Breast epithelium (tissue), 4 donors: ENCODE measurements around the gene ESYT1. TPM values are rescaled to one million over a fixed set of nuclear protein-coding genes. Genes with fewer than 3 reads are reported as not detected.
A peak's percentile ranks its signal among the peaks of the same experiment; 100 is the strongest.
"Not testable (repeated sequence)": the region's sequence is repeated elsewhere in the genome, so short reads cannot be mapped to it uniquely, and the experiment has no call there.

Experiments
- DNase-seq, 2 donors: peaks; one replicate each; pipeline ENCODE4 v3.0.0-alpha.2; 2019; ENCODE audit warnings: low spot score in 2 of 2
- H3K27ac ChIP-seq, 2 donors: fragments of 200-600 bp; sonication (generic) in 1 of 2; one replicate each; pipeline ENCODE4 v1.5.1; 2016 to 2019; ENCODE audit warnings: mild to moderate bottlenecking in 1 of 2
- H3K27me3 ChIP-seq, 2 donors: fragments of 200-600 bp; sonication (generic) in 1 of 2; one replicate each; pipeline versions ENCODE4 v1.5.1 to v1.6.0; 2017 to 2019; ENCODE audit warnings: control low read depth in 1 of 2, mild to moderate bottlenecking in 1 of 2
- H3K36me3 ChIP-seq: fragments of 200-600 bp; one replicate; pipeline ENCODE4 v1.5.1; 2019
- H3K4me1 ChIP-seq, 2 donors: fragments of 200-600 bp; sonication (generic); one replicate each; pipeline ENCODE4 v1.5.1; 2016 to 2019; ENCODE audit warnings: control low read depth in 1 of 2
- H3K4me3 ChIP-seq, 3 donors: fragments of 200-600 bp; sonication (generic); 1 replicate in 2 of 3; 2 replicates in 1 of 3; pipeline ENCODE4 v1.5.1; 2016 to 2019; ENCODE audit warnings: mild to moderate bottlenecking in 3 of 3, moderate library complexity in 2 of 3
- H3K9me3 ChIP-seq, 2 donors: fragments of 200-600 bp; sonication (generic) in 1 of 2; one replicate each; pipeline ENCODE4 v1.5.1; 2016 to 2019; ENCODE audit warnings: control low read depth in 1 of 2
- CTCF ChIP-seq, 3 donors: fragments of 450-650 bp; IDR thresholded peaks; one replicate each; pipeline ENCODE4 v1.5.1; 2016 to 2017; ENCODE audit warnings: antibody characterized with exemption in 3 of 3, mild to moderate bottlenecking in 3 of 3, moderate library complexity in 3 of 3
- POLR2A ChIP-seq: fragments of 450-650 bp; IDR thresholded peaks from one replicate; pipeline ENCODE4 v1.6.1; 2016; ENCODE audit warnings: antibody characterized with exemption, mild to moderate bottlenecking, moderate library complexity
- POLR2AphosphoS5 ChIP-seq, 3 donors: sonication (generic); formaldehyde crosslinking; IDR thresholded peaks; one replicate each; pipeline ENCODE4 v1.6.1; 2017; ENCODE audit warnings: antibody characterized with exemption in 3 of 3
- intact Hi-C: fragments of 100-400 bp; cut with DNase I; formaldehyde crosslinking; loops from one replicate; pipeline ENCODE4 v1.15.1; 2023; ENCODE audit warnings: low total_unique reads
- total RNA-seq, 3 donors: library from RNA; depleted of rRNA; stranded (reverse); fragments of >200 nt; gene quantifications; one replicate each; pipeline ENCODE4 v1.1.0, GENCODE V29; 2016

ESYT1 gene
- total RNA-seq, 3 donors from 2014 or later = 132 to 243 (median 146) TPM

GRCh38 chr12:56107242-56107641 is 20.8 kb upstream of the ESYT1 start:
- no peaks in the 10 kb centered on the region for H3K27me3 ChIP-seq
- intact Hi-C loops = no loop called here
- H3K9me3 ChIP-seq = no peaks in the 10 kb centered on the region
- H3K4me3 ChIP-seq = no peak overlapping the region
- TF ChIP-seq POLR2AphosphoS5 (IDR thresholded peaks at IDR 0.05) (no peak), CTCF (IDR thresholded peaks at IDR 0.05) (no peak), POLR2A (no peak)
- H3K4me1 ChIP-seq = peaks cover 0 to 10% of the 10 kb centered on the region in 2 donors
- no peak overlapping the region for H3K27ac ChIP-seq
- no peak for DNase-seq
- H3K36me3 ChIP-seq = peaks cover 7% of the 10 kb centered on the region

DNA sequence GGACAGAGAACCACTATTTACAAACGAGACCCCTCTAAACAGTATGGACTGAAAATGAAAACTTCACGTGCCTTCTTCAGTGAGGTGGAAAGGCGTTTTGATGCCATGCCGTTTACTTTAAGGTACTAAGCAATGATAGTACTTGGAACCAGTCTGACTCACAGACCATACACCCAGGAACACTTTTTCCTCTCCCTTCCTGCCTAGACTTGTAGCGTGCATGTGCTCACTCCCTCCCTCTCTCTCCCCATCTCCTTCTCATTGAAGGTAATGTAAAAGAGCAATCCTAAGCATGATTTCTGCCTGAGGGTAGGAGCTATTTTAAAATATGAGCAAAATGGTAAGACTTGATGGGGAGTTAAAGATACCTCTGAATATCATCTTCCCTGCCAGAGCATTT is 17.5 kb upstream of the ESYT1 start:
- no peaks in the 10 kb centered on the region for H3K27me3 ChIP-seq
- no peak for DNase-seq
- H3K36me3 ChIP-seq = peaks cover 7% of the 10 kb centered on the region
- intact Hi-C loops = no loop called here
- H3K4me1 ChIP-seq = peaks cover 0 to 7% of the 10 kb centered on the region in 2 donors
- H3K4me3 ChIP-seq = no peak overlapping the region
- no peak for TF ChIP-seq POLR2AphosphoS5 (IDR thresholded peaks at IDR 0.05)
- TF ChIP-seq POLR2A = no peak
- no peak for TF ChIP-seq CTCF (IDR thresholded peaks at IDR 0.05)
- H3K9me3 ChIP-seq = no peaks in the 10 kb centered on the region
- H3K27ac ChIP-seq = no peak overlapping the region

- Histone ChIP-seq H3K27me3 (no peaks in the 10 kb centered on the region), H3K4me1 (no peaks in the 10 kb centered on the region), H3K27ac (no peak overlapping the region), H3K36me3 (peaks cover 7% of the 10 kb centered on the region), H3K4me3 (no peak overlapping the region), H3K9me3 (no peaks in the 10 kb centered on the region)
- no peak for DNase-seq
- TF ChIP-seq POLR2AphosphoS5 (IDR thresholded peaks at IDR 0.05) = no peak
- TF ChIP-seq CTCF (IDR thresholded peaks at IDR 0.05) = no peak
- TF ChIP-seq POLR2A = no peak
- intact Hi-C loops = no loop called here
Measured at GRCh38 chr12:56114084-56114483, 14.0 kb upstream of the ESYT1 start.

GRCh38 chr12:56115329-56115728 is 12.7 kb upstream of the ESYT1 start:
- Histone ChIP-seq H3K27me3 (no peaks in the 10 kb centered on the region), H3K4me3 (peak overlapping the region; percentile 75 to 81 (median 80)), H3K9me3 (no peaks in the 10 kb centered on the region), H3K36me3 (peaks cover 7% of the 10 kb centered on the region), H3K27ac (peak overlapping the region; percentile 96 to 98), H3K4me1 (peaks cover 5 to 8% of the 10 kb centered on the region in 2 donors)
- intact Hi-C loops = no loop called here
- TF ChIP-seq POLR2A = no peak
- TF ChIP-seq POLR2AphosphoS5 (IDR thresholded peaks at IDR 0.05) = no peak
- TF ChIP-seq CTCF (IDR thresholded peaks at IDR 0.05) = no peak
- peak in 1 of 2 donors; percentile 55 for DNase-seq

- peaks cover 5 to 8% of the 10 kb centered on the region in 2 donors for H3K4me1 ChIP-seq
Measured at GRCh38 chr12:56116267-56117081, 11.6 kb upstream of the ESYT1 start, which contains the start of gene RPL41. TSS of gene RPL41 (plus strand) at chr12:56116633.

DNA sequence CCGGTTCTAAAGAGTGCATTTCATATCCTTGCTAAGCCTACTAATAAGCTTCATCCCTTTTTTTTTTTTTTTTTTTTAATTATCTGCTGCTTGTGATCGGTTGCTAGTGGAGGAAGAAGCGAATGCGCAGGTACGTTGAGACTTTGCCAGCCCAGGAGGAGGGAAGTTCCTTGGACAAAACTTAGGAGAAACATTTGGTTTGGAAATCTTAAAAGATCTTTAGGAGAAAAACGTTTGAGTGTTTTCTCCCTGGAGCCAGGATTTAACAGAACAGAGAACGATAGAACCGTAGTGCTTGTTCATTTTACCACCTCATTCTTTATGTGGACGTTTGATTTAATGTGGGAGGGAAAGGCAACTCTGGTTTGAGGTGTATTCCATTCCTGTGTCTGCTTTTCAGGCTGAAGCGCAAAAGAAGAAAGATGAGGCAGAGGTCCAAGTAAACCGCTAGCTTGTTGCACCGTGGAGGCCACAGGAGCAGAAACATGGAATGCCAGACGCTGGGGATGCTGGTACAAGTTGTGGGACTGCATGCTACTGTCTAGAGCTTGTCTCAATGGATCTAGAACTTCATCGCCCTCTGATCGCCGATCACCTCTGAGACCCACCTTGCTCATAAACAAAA is 10.9 kb upstream of the ESYT1 start:
- H3K4me1 ChIP-seq, intact Hi-C loops, H3K27me3 ChIP-seq, H3K36me3 ChIP-seq, H3K9me3 ChIP-seq, DNase-seq: not testable (repeated sequence)
- Histone ChIP-seq H3K27ac (peak overlapping the region; percentile 96 to 98), H3K4me3 (peak overlapping the region; percentile 75 to 81 (median 80))

More at GRCh38 chr12:56116267-56117081, 11.6 kb upstream of the ESYT1 start, which contains the start of gene RPL41:
- Histone ChIP-seq H3K36me3 (no peaks in the 10 kb centered on the region), H3K27me3 (no peaks in the 10 kb centered on the region), H3K4me3 (peak within 1 kb of the TSS; percentile 75 to 81 (median 80)), H3K27ac (peak within 1 kb of the TSS; percentile 96 to 98), H3K9me3 (no peaks in the 10 kb centered on the region)
- TF ChIP-seq CTCF (IDR thresholded peaks at IDR 0.05) (peak in 1 of 3 donors; percentile 47), POLR2A (peak; percentile 99), POLR2AphosphoS5 (IDR thresholded peaks at IDR 0.05) (peak; percentile 98 to 100 (median 100))
- DNase-seq = peak; percentile 94 to 96
- intact Hi-C loops = no loop called here
